H9 (cell line): Measurements from ENCODE around the gene ECHS1. TPM values are rescaled to one million over a fixed set of nuclear protein-coding genes. Genes with fewer than 3 reads are reported as not detected.

Source experiments
- DNase-seq: peaks from one replicate; pipeline ENCODE4 v3.0.0-alpha.2; 2017
- H2AFZ ChIP-seq: one replicate; pipeline ENCODE4 v1.6.1; 2013; ENCODE audit warnings: mild to moderate bottlenecking, low read length, control low read depth, moderate library complexity
- H2AK5ac ChIP-seq: 2 replicates; pipeline ENCODE4 v1.6.1; 2013; ENCODE audit warnings: low read length, control low read depth, mixed read lengths; ENCODE audit not compliant: insufficient read length
- H2BK120ac ChIP-seq: one replicate; pipeline ENCODE4 v1.6.1; 2013; ENCODE audit warnings: low read depth, mild to moderate bottlenecking, low read length, control low read depth, inconsistent platforms; ENCODE audit not compliant: poor library complexity, severe bottlenecking
- H2BK12ac ChIP-seq: 2 replicates; pipeline ENCODE4 v1.6.1; 2013; ENCODE audit warnings: low read length, control low read depth, mixed read lengths, low read depth; ENCODE audit not compliant: insufficient read length
- H2BK15ac ChIP-seq: 2 replicates; pipeline ENCODE4 v1.6.1; 2013; ENCODE audit warnings: low read depth, low read length, control low read depth
- H2BK20ac ChIP-seq: one replicate; pipeline ENCODE4 v1.6.1; 2013; ENCODE audit warnings: low read depth, mild to moderate bottlenecking, low read length, control low read depth, inconsistent platforms; ENCODE audit not compliant: poor library complexity, severe bottlenecking
- H2BK5ac ChIP-seq: 2 replicates; pipeline ENCODE4 v1.6.1; 2013; ENCODE audit warnings: low read length, control low read depth, mixed read lengths; ENCODE audit not compliant: insufficient read length
- H3K14ac ChIP-seq: 2 replicates; pipeline ENCODE4 v1.6.1; 2013; ENCODE audit warnings: low read length, control low read depth; ENCODE audit not compliant: insufficient read depth
- H3K18ac ChIP-seq: 2 replicates; pipeline ENCODE4 v1.6.1; 2013; ENCODE audit warnings: low read depth, mild to moderate bottlenecking, mixed read lengths, low read length, control low read depth; ENCODE audit not compliant: insufficient read length
- H3K23ac ChIP-seq: 2 replicates; pipeline ENCODE4 v1.6.1; 2013; ENCODE audit warnings: low read length, control low read depth, mixed read lengths, low read depth; ENCODE audit not compliant: insufficient read length
- H3K23me2 ChIP-seq: 2 replicates; pipeline ENCODE4 v1.6.1; 2013; ENCODE audit warnings: low read depth, mild to moderate bottlenecking, mixed read lengths, low read length, control low read depth; ENCODE audit not compliant: insufficient read length, poor library complexity, severe bottlenecking
- H3K27ac ChIP-seq: 2 replicates; pipeline ENCODE4 v1.5.1; 2013; ENCODE audit warnings: low read length, control low read depth, mixed read lengths, low read depth; ENCODE audit not compliant: insufficient read length
- H3K27me3 ChIP-seq: 2 replicates; pipeline ENCODE4 v1.6.1; 2013; ENCODE audit warnings: low read length, control low read depth, inconsistent platforms; ENCODE audit not compliant: insufficient read depth
- H3K4ac ChIP-seq: 2 replicates; pipeline ENCODE4 v1.6.1; 2013; ENCODE audit warnings: low read depth, mild to moderate bottlenecking, control low read depth, inconsistent platforms, low read length, moderate library complexity
- H3K4me1 ChIP-seq: 2 replicates; pipeline ENCODE4 v1.6.1; 2013; ENCODE audit warnings: low read length, control low read depth, inconsistent platforms; ENCODE audit not compliant: insufficient read depth
- H3K4me2 ChIP-seq: 2 replicates; pipeline ENCODE4 v1.6.1; 2013; ENCODE audit warnings: low read length, control low read depth, mixed read lengths; ENCODE audit not compliant: insufficient read length, insufficient read depth
- H3K56ac ChIP-seq: 2 replicates; pipeline ENCODE4 v1.6.1; 2013; ENCODE audit warnings: low read depth, mild to moderate bottlenecking, mixed read lengths, low read length, control low read depth; ENCODE audit not compliant: insufficient read length
- H3K79me1 ChIP-seq: 2 replicates; pipeline ENCODE4 v1.6.1; 2013; ENCODE audit warnings: low read depth, mild to moderate bottlenecking, moderate library complexity, low read length, control low read depth, inconsistent platforms; ENCODE audit not compliant: insufficient read depth, poor library complexity, severe bottlenecking
- H3K79me2 ChIP-seq: 2 replicates; pipeline ENCODE4 v1.6.1; 2013; ENCODE audit warnings: low read length, control low read depth, inconsistent platforms; ENCODE audit not compliant: insufficient read depth
- H3K9ac ChIP-seq: 2 replicates; pipeline ENCODE4 v1.6.1; 2013; ENCODE audit warnings: low read length, control low read depth, mixed read lengths; ENCODE audit not compliant: insufficient read length; ENCODE audit errors: extremely low read depth
- H3K9me3 ChIP-seq: one replicate; pipeline ENCODE4 v1.6.1; 2013; ENCODE audit warnings: low read depth, low read length, inconsistent platforms; ENCODE audit not compliant: control insufficient read depth
- H3T11ph ChIP-seq: one replicate; pipeline ENCODE4 v1.6.1; 2013; ENCODE audit warnings: mild to moderate bottlenecking, low read length, control low read depth, inconsistent platforms
- H4K20me1 ChIP-seq: one replicate; pipeline ENCODE4 v1.6.1; 2013; ENCODE audit not compliant: control insufficient read depth, insufficient read length, insufficient read depth
- H4K5ac ChIP-seq: 2 replicates; pipeline ENCODE4 v1.6.1; 2013; ENCODE audit warnings: low read depth, mild to moderate bottlenecking, mixed read lengths, low read length, control low read depth; ENCODE audit not compliant: insufficient read length
- H4K8ac ChIP-seq: replicated peaks from 2 replicates; pipeline ENCODE4 v1.6.1; 2013; ENCODE audit warnings: low read length, control low read depth, mixed read lengths, low read depth; ENCODE audit not compliant: insufficient read length
- H4K91ac ChIP-seq: 2 replicates; pipeline ENCODE4 v1.6.1; 2013; ENCODE audit warnings: low read depth, mild to moderate bottlenecking, moderate library complexity, mixed read lengths, low read length, control low read depth; ENCODE audit not compliant: insufficient read length
- H3K27ac Mint-ChIP-seq, 3 experiments: 2 replicates in 2 of 3; 3 replicates in 1 of 3; pipeline ENCODE4 v1.8.0; 2020 to 2021; ENCODE audit warnings: mixed read lengths in 3 of 3, mild to moderate bottlenecking in 1 of 3, moderate library complexity in 1 of 3
- H3K27me3 Mint-ChIP-seq: 2 replicates; pipeline ENCODE4 v1.8.0; 2021; ENCODE audit warnings: low read depth, mild to moderate bottlenecking, moderate library complexity, mixed read lengths
- H3K36me3 Mint-ChIP-seq, 3 experiments: 2 replicates in 2 of 3; 3 replicates in 1 of 3; pipeline ENCODE4 v1.8.0; 2020 to 2021; ENCODE audit warnings: low read depth in 3 of 3, mixed read lengths in 3 of 3; ENCODE audit not compliant: insufficient read depth in 1 of 3
- H3K4me1 Mint-ChIP-seq, 2 experiments: 2 replicates each; pipeline ENCODE4 v1.8.0; 2020; ENCODE audit warnings: mixed read lengths in 2 of 2
- H3K4me3 Mint-ChIP-seq, 2 experiments: 2 replicates in 1 of 2; 3 replicates in 1 of 2; pipeline ENCODE4 v1.8.0; 2020 to 2021; ENCODE audit warnings: mild to moderate bottlenecking in 2 of 2, mixed read lengths in 2 of 2, moderate library complexity in 1 of 2
- H3K9me3 Mint-ChIP-seq, 2 experiments: 2 replicates in 1 of 2; 3 replicates in 1 of 2; pipeline ENCODE4 v1.8.0; 2020; ENCODE audit warnings: mild to moderate bottlenecking in 2 of 2, mixed read lengths in 2 of 2, moderate library complexity in 1 of 2
- WGBS: extraction: QIAGEN DNeasy Blood & Tissue Kit; methylation state at CpG from one replicate; pipeline ENCODE4 v1.1.7; 2013; ENCODE audit warnings: missing lambda C conversion rate, low lambda C conversion rate, mixed read lengths; ENCODE audit not compliant: insufficient read length; ENCODE audit errors: extremely low coverage; 5-methylcytosine and 5-hydroxymethylcytosine counted together
- total RNA-seq: library from RNA; stranded (reverse); gene quantifications from 2 replicates; pipeline ENCODE4 v1.2.1, GENCODE V29; 2021
- TF ChIP-seq, protein P1 (sequence below): fragments of 200-600 bp; sonication (generic); conservative IDR thresholded peaks from 3 replicates; pipeline ENCODE4 v1.8.0; 2021; ENCODE audit warnings: antibody characterized with exemption, mild to moderate bottlenecking

The ECHS1 gene
- total RNA-seq, 1 experiment from 2014 or later = 94.1 TPM

DNA sequence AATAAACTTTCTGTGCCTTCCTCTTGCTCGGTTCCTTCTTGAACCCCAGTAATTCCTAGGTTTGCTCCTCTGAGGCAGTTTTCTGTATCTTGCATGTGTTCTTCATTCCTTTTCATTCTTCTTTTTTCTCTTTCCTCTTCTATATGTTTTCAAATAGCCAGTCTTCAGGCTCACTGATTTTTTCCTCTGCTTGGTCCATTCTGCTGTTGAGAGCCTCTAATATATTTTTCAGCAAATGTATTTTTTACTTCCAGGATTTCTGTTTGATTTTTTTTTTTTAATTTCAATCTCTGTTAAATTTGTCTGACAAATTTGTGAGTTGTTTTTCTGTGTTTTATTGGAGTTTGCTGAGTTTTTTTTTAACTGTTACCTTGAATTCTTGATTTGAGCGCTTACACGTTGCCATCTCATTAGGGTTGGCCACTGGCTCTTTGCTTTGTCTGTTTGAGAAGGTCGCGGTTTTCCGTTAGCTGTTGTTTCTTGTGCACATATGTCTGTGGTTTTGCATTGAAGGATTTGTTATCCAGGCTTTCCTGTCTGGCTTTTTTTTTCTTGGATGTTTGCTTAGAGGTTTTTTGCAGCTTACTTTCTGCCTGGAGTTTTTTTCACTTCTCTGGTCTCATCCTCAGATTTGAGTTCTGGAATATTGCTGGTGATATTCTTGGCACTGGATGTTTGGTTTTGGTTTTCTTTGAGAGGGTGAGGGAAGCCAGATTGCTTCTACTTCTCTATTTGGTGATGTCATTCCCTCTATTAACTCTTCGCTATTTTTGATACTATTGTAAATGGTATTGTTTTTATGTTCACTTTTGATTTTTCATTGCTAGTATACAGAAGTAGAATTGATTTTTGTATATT is 38.6 kb upstream of the ECHS1 start:
- H3K23ac ChIP-seq = no peak overlapping the region
- H3K27ac ChIP-seq = no peak overlapping the region
- Mint-ChIP-seq H3K4me1 (no peaks in the 10 kb centered on the region), H3K9me3 (peaks cover 48 to 50% of the 10 kb centered on the region in 2 experiments), H3K4me3 (no peak overlapping the region), H3K27me3 (no peaks in the 10 kb centered on the region), H3K36me3 (peaks cover 85 to 96% (median 86%) of the 10 kb centered on the region in 3 experiments), H3K27ac (no peak overlapping the region)
- H2BK120ac ChIP-seq = no peak overlapping the region
- no peak overlapping the region for H3K18ac ChIP-seq
- H2AFZ ChIP-seq = no peak overlapping the region
- H3K9me3 ChIP-seq = peaks cover 6% of the 10 kb centered on the region
- H2BK20ac ChIP-seq = no peak overlapping the region
- TF ChIP-seq, protein P1, sequence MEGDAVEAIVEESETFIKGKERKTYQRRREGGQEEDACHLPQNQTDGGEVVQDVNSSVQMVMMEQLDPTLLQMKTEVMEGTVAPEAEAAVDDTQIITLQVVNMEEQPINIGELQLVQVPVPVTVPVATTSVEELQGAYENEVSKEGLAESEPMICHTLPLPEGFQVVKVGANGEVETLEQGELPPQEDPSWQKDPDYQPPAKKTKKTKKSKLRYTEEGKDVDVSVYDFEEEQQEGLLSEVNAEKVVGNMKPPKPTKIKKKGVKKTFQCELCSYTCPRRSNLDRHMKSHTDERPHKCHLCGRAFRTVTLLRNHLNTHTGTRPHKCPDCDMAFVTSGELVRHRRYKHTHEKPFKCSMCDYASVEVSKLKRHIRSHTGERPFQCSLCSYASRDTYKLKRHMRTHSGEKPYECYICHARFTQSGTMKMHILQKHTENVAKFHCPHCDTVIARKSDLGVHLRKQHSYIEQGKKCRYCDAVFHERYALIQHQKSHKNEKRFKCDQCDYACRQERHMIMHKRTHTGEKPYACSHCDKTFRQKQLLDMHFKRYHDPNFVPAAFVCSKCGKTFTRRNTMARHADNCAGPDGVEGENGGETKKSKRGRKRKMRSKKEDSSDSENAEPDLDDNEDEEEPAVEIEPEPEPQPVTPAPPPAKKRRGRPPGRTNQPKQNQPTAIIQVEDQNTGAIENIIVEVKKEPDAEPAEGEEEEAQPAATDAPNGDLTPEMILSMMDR = no peak
- no peak overlapping the region for H2BK12ac ChIP-seq
- H3K4me1 ChIP-seq = no peaks in the 10 kb centered on the region
- H3K4ac ChIP-seq = no peak overlapping the region
- DNase-seq = no peak
- H3T11ph ChIP-seq = no peak overlapping the region
- H3K56ac ChIP-seq = no peak overlapping the region
- H4K91ac ChIP-seq = no peak overlapping the region
- no peak overlapping the region for H2BK5ac ChIP-seq
- no peaks in the 10 kb centered on the region for H4K20me1 ChIP-seq
- H3K79me1 ChIP-seq = peaks cover 5% of the 10 kb centered on the region
- H3K23me2 ChIP-seq = no peaks in the 10 kb centered on the region
- H3K9ac ChIP-seq = no peak overlapping the region
- no peak overlapping the region for H3K14ac ChIP-seq
- H4K5ac ChIP-seq = no peak overlapping the region
- H4K8ac ChIP-seq = no peak overlapping the region
- H3K27me3 ChIP-seq = no peaks in the 10 kb centered on the region
- peaks cover 2% of the 10 kb centered on the region; the same call in 1 of the 2 replicates for H3K79me2 ChIP-seq
- H2AK5ac ChIP-seq = no peak overlapping the region
- no CpG with 5 or more reads among the region's 7 CpGs for WGBS
- no peak overlapping the region for H2BK15ac ChIP-seq
- H3K4me2 ChIP-seq = no peak overlapping the region
